Iris pigment epithelial cell (primary cell): ENCODE data around the gene SLC16A8.
A peak's percentile ranks its signal among the peaks of the same experiment; 100 is the strongest.

ENCODE experiments used
- DNase-seq: peaks from one replicate; pipeline ENCODE4 v3.0.0-alpha.2; 2011; ENCODE audit warnings: low read depth

The SLC16A8 gene

GRCh38 chr22:38111925-38112355 is 28.0 kb upstream of the SLC16A8 start:
- no peak for DNase-seq

- DNase-seq = peak; percentile 10
Observed at GRCh38 chr22:38110863-38111852, 27.2 kb upstream of the SLC16A8 start.

GRCh38 chr22:38110008-38110862 is 26.3 kb upstream of the SLC16A8 start, which contains the start of gene BAIAP2L2:
BAIAP2L2 (minus strand) TSS chr22:38110684; CDS start chr22:38110525, 159 bp downstream.
- no peak for DNase-seq

GRCh38 chr22:38109371-38110001 is 25.5 kb upstream of the SLC16A8 start:
- no peak for DNase-seq

GRCh38 chr22:38108561-38109319 is 24.8 kb upstream of the SLC16A8 start:
- no peak for DNase-seq

GRCh38 chr22:38107692-38108515 is 23.9 kb upstream of the SLC16A8 start:
- DNase-seq = no peak

GRCh38 chr22:38106814-38107578 is 23.0 kb upstream of the SLC16A8 start:
- no peak for DNase-seq

GRCh38 chr22:38104084-38104483 is 20.1 kb upstream of the SLC16A8 start:
- DNase-seq = peak; percentile 24

- DNase-seq = no peak
Observed at GRCh38 chr22:38103641-38104040, 19.7 kb upstream of the SLC16A8 start.

- no peak for DNase-seq
Observed at GRCh38 chr22:38098410-38099249, 14.6 kb upstream of the SLC16A8 start.

- peak; percentile 22 for DNase-seq
Observed at GRCh38 chr22:38097557-38098409, 13.8 kb upstream of the SLC16A8 start.

GRCh38 chr22:38097058-38097457 is 13.1 kb upstream of the SLC16A8 start:
- no peak for DNase-seq

- no peak for DNase-seq
Observed at GRCh38 chr22:38089474-38089851, 5.5 kb upstream of the SLC16A8 start.

GRCh38 chr22:38088629-38089473 is 4.9 kb upstream of the SLC16A8 start:
- no peak for DNase-seq

- DNase-seq = no peak
Observed at GRCh38 chr22:38087855-38088254, 3.9 kb upstream of the SLC16A8 start.

- DNase-seq = no peak
Observed at GRCh38 chr22:38086942-38087341, 3.0 kb upstream of the SLC16A8 start.
